ENCODE data around the gene LCLAT1.

LCLAT1 gene

DNA sequence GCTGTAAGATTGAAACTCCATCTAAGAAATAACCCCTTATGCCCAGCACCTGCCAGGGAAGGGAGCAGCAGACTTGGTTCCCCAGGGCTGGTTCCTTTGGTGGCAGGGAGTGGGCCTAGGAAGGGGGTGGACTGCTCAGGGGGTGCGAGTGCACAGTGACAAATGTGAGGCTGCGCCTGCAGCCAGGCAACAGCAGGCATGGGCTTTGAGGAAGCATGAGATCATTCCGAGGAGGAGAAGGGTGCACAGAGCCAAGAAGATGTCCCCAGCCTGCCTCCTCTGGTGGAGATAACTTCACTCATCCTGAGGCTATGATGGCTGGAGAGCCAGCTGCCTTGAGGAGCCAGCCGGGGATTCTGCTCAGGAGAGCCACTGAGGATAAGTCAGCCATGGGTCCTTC, 202.2 kb downstream of the LCLAT1 start:
- TF ChIP-seq GABPA (IDR thresholded peaks at IDR 0.05; ENCODE audit: low read depth) (no peak), POLR2AphosphoS5 (IDR thresholded peaks at IDR 0.05; ENCODE audit: low read depth) (no peak), SPI1 (IDR thresholded peaks at IDR 0.05; ENCODE audit: borderline replicate concordance, low read depth) (no peak)
- TF ChIP-seq, protein P1, sequence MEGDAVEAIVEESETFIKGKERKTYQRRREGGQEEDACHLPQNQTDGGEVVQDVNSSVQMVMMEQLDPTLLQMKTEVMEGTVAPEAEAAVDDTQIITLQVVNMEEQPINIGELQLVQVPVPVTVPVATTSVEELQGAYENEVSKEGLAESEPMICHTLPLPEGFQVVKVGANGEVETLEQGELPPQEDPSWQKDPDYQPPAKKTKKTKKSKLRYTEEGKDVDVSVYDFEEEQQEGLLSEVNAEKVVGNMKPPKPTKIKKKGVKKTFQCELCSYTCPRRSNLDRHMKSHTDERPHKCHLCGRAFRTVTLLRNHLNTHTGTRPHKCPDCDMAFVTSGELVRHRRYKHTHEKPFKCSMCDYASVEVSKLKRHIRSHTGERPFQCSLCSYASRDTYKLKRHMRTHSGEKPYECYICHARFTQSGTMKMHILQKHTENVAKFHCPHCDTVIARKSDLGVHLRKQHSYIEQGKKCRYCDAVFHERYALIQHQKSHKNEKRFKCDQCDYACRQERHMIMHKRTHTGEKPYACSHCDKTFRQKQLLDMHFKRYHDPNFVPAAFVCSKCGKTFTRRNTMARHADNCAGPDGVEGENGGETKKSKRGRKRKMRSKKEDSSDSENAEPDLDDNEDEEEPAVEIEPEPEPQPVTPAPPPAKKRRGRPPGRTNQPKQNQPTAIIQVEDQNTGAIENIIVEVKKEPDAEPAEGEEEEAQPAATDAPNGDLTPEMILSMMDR (IDR thresholded peaks at IDR 0.05; ENCODE audit: insufficient read depth, low read length): no peak
- TF ChIP-seq, protein P2, sequence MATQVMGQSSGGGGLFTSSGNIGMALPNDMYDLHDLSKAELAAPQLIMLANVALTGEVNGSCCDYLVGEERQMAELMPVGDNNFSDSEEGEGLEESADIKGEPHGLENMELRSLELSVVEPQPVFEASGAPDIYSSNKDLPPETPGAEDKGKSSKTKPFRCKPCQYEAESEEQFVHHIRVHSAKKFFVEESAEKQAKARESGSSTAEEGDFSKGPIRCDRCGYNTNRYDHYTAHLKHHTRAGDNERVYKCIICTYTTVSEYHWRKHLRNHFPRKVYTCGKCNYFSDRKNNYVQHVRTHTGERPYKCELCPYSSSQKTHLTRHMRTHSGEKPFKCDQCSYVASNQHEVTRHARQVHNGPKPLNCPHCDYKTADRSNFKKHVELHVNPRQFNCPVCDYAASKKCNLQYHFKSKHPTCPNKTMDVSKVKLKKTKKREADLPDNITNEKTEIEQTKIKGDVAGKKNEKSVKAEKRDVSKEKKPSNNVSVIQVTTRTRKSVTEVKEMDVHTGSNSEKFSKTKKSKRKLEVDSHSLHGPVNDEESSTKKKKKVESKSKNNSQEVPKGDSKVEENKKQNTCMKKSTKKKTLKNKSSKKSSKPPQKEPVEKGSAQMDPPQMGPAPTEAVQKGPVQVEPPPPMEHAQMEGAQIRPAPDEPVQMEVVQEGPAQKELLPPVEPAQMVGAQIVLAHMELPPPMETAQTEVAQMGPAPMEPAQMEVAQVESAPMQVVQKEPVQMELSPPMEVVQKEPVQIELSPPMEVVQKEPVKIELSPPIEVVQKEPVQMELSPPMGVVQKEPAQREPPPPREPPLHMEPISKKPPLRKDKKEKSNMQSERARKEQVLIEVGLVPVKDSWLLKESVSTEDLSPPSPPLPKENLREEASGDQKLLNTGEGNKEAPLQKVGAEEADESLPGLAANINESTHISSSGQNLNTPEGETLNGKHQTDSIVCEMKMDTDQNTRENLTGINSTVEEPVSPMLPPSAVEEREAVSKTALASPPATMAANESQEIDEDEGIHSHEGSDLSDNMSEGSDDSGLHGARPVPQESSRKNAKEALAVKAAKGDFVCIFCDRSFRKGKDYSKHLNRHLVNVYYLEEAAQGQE (IDR thresholded peaks at IDR 0.05; ENCODE audit: insufficient replicate concordance, low read depth): no peak
- DNase-seq (ENCODE audit: low read depth in 1 of 2, low spot score in 1 of 2): no peak
- Histone ChIP-seq H3K4me3 (replicated peaks; ENCODE audit: insufficient read depth, low read length) (no peak overlapping the region), H3K27me3 (ENCODE audit: insufficient read depth, poor library complexity, severe bottlenecking) (no peaks in the 10 kb centered on the region), H3K27ac (replicated peaks) (no peak overlapping the region)

GRCh38 chr2:30649828-30650227, 202.8 kb downstream of the LCLAT1 start:
- TF ChIP-seq, protein P2 (IDR thresholded peaks at IDR 0.05; ENCODE audit: insufficient replicate concordance, low read depth): no peak
- TF ChIP-seq POLR2AphosphoS5 (IDR thresholded peaks at IDR 0.05; ENCODE audit: low read depth) (no peak), GABPA (IDR thresholded peaks at IDR 0.05; ENCODE audit: low read depth) (no peak)
- TF ChIP-seq, protein P1 (IDR thresholded peaks at IDR 0.05; ENCODE audit: insufficient read depth, low read length): no peak
- no peak for DNase-seq (ENCODE audit: low read depth in 1 of 2, low spot score in 1 of 2)

GRCh38 chr2:30652271-30652915, 205.3 kb downstream of the LCLAT1 start:
- DNase-seq (ENCODE audit: low read depth in 1 of 2, low spot score in 1 of 2): no peak
- TF ChIP-seq GABPA (IDR thresholded peaks at IDR 0.05; ENCODE audit: low read depth): no peak
- no peak for TF ChIP-seq POLR2AphosphoS5 (IDR thresholded peaks at IDR 0.05; ENCODE audit: low read depth)
- TF ChIP-seq, protein P1 (IDR thresholded peaks at IDR 0.05; ENCODE audit: insufficient read depth, low read length): no peak
- no peak for TF ChIP-seq SPI1 (IDR thresholded peaks at IDR 0.05; ENCODE audit: borderline replicate concordance, low read depth)
- TF ChIP-seq, protein P2 (IDR thresholded peaks at IDR 0.05; ENCODE audit: insufficient replicate concordance, low read depth): no peak
- no peak overlapping the region for H3K27ac ChIP-seq (replicated peaks)
- H3K4me3 ChIP-seq (replicated peaks; ENCODE audit: insufficient read depth, low read length): no peak overlapping the region
- H3K27me3 ChIP-seq (ENCODE audit: insufficient read depth, poor library complexity, severe bottlenecking): no peaks in the 10 kb centered on the region

More at GRCh38 chr2:30649828-30650227, 202.8 kb downstream of the LCLAT1 start:
- H3K4me3 ChIP-seq (replicated peaks; ENCODE audit: insufficient read depth, low read length): no peak overlapping the region
- no peak overlapping the region for H3K27ac ChIP-seq (replicated peaks)
- no peaks in the 10 kb centered on the region for H3K27me3 ChIP-seq (ENCODE audit: insufficient read depth, poor library complexity, severe bottlenecking)

All from HL-60 (cell line).